GM12865 (cell line): ENCODE measurements around the gene VASN.

Experiments used
- DNase-seq: peaks from one replicate; pipeline ENCODE4 v3.0.0; 2010; ENCODE audit warnings: low read depth
- H3K4me3 ChIP-seq: 2 replicates; pipeline ENCODE4 v1.5.1; 2011; ENCODE audit warnings: mild to moderate bottlenecking, low read depth, low read length, control low read depth
- CTCF ChIP-seq: IDR thresholded peaks from 2 replicates; pipeline ENCODE4 v1.5.1; 2011; ENCODE audit warnings: low read length, control low read depth, low read depth, inconsistent platforms; ENCODE audit not compliant: insufficient read depth; ENCODE audit errors: missing control alignments

Gene VASN

DNA sequence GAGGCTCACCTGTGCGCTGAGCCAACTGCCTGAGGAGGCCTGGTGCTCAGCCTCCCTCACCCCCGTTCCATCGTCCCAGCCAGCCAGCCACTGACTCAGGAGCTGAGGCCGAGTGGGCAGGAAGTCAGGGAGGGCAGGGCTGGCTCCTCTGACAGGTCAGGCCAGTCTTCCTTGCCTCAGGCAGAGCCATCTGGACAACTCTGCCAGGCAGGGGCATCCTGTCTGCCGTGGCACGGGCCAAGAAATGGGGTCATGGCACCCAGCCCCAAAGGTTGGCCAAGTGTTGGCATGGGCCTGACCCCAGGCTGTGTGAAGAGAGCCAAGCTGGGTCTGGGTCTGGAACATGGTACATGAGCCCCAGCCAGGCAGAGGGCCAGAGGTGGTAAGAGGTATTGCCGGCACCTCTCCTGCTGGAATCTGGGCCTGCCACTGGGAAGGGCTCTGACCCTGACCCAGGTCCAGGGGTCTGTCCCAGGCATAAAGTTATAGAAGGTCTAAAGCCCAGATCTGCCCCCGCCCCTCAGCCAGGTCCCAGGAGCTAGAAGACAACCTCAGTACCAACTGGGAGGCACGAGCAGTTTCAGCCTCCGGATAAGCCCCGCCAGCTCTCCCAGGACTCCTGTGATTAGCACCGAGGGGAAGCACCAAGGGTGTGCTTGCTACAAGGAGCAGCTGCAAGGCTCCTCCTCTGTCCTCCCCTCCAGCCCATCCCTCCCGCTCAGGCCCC is 2.5 kb upstream of the VASN start:
- DNase-seq: no peak
- no peak overlapping the region for H3K4me3 ChIP-seq
- TF ChIP-seq CTCF: no peak

- DNase-seq: no peak
- H3K4me3 ChIP-seq: no peak overlapping the region
- TF ChIP-seq CTCF: no peak
Observed at GRCh38 chr16:4370151-4370550, 1.5 kb upstream of the VASN start.

GRCh38 chr16:4370570-4371356 is 885 bp upstream of the VASN start:
- DNase-seq: no peak
- no peak for TF ChIP-seq CTCF

DNA sequence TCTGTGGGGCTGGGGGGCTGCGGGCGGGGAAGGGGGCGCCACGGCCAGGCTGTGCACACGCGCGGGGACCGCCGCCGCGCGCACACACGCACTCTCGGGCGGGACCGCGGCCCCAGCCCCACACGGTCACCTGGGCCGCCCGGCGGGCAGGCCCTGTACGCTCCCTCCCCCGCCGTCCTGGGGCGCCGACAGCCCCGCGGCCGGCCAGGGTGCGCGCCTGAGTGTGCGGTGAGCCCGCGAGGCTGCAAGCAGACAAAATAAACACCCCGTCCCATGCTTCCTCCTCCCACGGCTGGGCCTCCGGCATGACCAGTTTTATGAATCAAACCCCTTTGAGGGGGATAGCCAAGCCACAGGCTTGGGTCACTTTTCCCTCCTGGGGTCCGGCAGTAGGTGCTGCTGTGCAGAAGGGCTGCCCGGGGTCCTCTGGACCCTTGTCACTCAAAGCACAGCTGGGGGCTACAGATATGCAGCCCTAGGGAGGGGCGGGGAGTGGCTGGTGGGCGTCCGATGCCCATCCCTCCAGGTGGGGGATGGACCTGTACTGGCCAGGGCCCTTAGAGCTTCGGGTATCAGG is 441 bp downstream of the VASN start:
- no peak for TF ChIP-seq CTCF
- H3K4me3 ChIP-seq: no peak overlapping the region
- DNase-seq: no peak

More at GRCh38 chr16:4370570-4371356, 885 bp upstream of the VASN start:
- no peak overlapping the region for H3K4me3 ChIP-seq

- no peak overlapping the region for H3K4me3 ChIP-seq
- DNase-seq: peak; percentile 32
- no peak for TF ChIP-seq CTCF
Observed at GRCh38 chr16:4372578-4373355, 1.1 kb downstream of the VASN start.

DNA sequence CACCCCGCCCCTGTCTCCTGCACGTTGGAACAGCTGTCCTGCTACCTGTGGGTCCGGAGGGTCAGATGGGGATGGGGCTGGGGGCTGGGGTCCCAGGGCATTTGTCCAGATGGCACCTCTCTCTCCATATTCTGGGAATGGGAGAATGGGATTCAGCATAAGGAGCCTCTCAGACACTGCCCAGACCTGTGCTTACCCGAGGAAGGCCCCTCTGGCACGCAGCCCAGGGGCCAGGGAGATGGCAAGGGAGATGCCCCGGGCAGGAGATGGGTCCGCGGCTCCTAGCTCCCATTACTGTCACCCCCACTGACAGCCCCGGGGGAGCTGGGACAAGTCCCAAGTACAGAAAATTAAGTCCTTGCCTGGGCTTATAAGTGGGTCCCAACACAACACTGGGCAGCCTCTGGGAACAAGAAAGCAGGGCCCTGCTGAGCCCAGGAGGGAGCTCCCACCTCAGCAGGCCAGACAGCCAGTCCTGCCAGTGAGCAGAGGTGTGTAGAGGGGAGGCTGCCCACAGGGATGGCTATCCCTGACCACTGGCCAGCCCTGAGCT is 1.8 kb downstream of the VASN start:
- no peak for DNase-seq
- no peak overlapping the region for H3K4me3 ChIP-seq
- TF ChIP-seq CTCF: no peak
